A673 (cell line): ENCODE data around the gene PDCD11. TPM values are rescaled to one million over a fixed set of nuclear protein-coding genes. Genes with fewer than 3 reads are reported as not detected.

ENCODE experiments used
- BruUV-seq: library from RNA; stranded (reverse); fragments of 400-500 nt; replicated peaks from 2 replicates; lab custom pipeline; 2021; lab: Mats Ljungman, UMichigan
- CTCF ChIA-PET: fragments of 300-600 bp; sonication (Branson Sonifier 250); formaldehyde crosslinking; loops from one replicate; lab custom pipeline; 2022; ENCODE audit warnings: antibody characterized with exemption; lab: Charles Lee
- POLR2A ChIA-PET: fragments of 300-600 bp; sonication (Branson Sonifier 250); formaldehyde crosslinking; loops from one replicate; lab custom pipeline; 2022; ENCODE audit warnings: antibody characterized with exemption; ENCODE audit not compliant: low non-redundant PET; lab: Charles Lee
- DNase-seq: peaks from one replicate; pipeline ENCODE4 v3.0.0-alpha.2; 2015; ENCODE audit warnings: low spot score
- H3K27ac ChIP-seq: fragments of 200-600 bp; sonication (generic); 2 replicates; pipeline ENCODE4 v1.5.1; 2016; ENCODE audit warnings: mixed run types, low read depth, mild to moderate bottlenecking, mixed read lengths, antibody characterized with exemption, low read length; ENCODE audit not compliant: poor library complexity, severe bottlenecking
- H3K27me3 ChIP-seq: fragments of 200-600 bp; sonication (generic); replicated peaks from 2 replicates; pipeline ENCODE4 v1.6.1; 2017; ENCODE audit warnings: mixed run types, low read depth, mild to moderate bottlenecking, mixed read lengths, antibody characterized with exemption, low read length; ENCODE audit not compliant: insufficient read depth, poor library complexity
- H3K36me3 ChIP-seq: fragments of 200-600 bp; sonication (generic); 2 replicates; pipeline ENCODE4 v1.6.1; 2016; ENCODE audit warnings: mixed run types, mild to moderate bottlenecking, mixed read lengths, antibody characterized with exemption, low read length; ENCODE audit not compliant: insufficient read depth, poor library complexity, severe bottlenecking
- H3K4me1 ChIP-seq: fragments of 200-600 bp; sonication (generic); 2 replicates; pipeline ENCODE4 v1.6.1; 2017; ENCODE audit warnings: mixed run types, mild to moderate bottlenecking, mixed read lengths, antibody characterized with exemption, low read length; ENCODE audit not compliant: insufficient read depth, poor library complexity, severe bottlenecking
- H3K4me3 ChIP-seq: fragments of 200-600 bp; sonication (generic); 2 replicates; pipeline ENCODE4 v1.5.1; 2016; ENCODE audit warnings: low read depth, mixed run types, mild to moderate bottlenecking, mixed read lengths, low read length; ENCODE audit not compliant: poor library complexity, severe bottlenecking
- H3K9me3 ChIP-seq: fragments of 200-600 bp; sonication (generic); 2 replicates; pipeline ENCODE4 v1.6.1; 2016; ENCODE audit warnings: mixed run types, low read depth, mild to moderate bottlenecking, mixed read lengths, antibody characterized with exemption, low read length; ENCODE audit not compliant: poor library complexity, severe bottlenecking
- CTCF ChIP-seq: fragments of 300-800, 200-600 bp; sonication (generic); conservative IDR thresholded peaks from 2 replicates; pipeline ENCODE4 v1.5.1; 2017; ENCODE audit warnings: low read depth, mild to moderate bottlenecking, antibody characterized with exemption, low read length, moderate library complexity, mixed read lengths
- EZH2 ChIP-seq: fragments of 200-600 bp; sonication (generic); IDR thresholded peaks from 2 replicates; pipeline ENCODE4 v1.6.1; 2017; ENCODE audit warnings: borderline replicate concordance, low read depth, mild to moderate bottlenecking, mixed read lengths, antibody characterized with exemption, low read length; ENCODE audit not compliant: poor library complexity, severe bottlenecking
- intact Hi-C: fragments of 100-400 bp; cut with micrococcal nuclease; formaldehyde crosslinking; loops from one replicate; pipeline ENCODE4 v1.10.0; 2022; ENCODE audit not compliant: unreplicated experiment
- total RNA-seq: library from RNA; stranded (reverse); gene quantifications from 2 replicates; pipeline ENCODE4 v1.2.3, GENCODE V29; 2021

Gene PDCD11
- total RNA-seq, 1 experiment from 2014 or later: 78.1 TPM

- DNase-seq: no peak
- Histone ChIP-seq H3K27me3 (no peaks in the 10 kb centered on the region), H3K9me3 (no peaks in the 10 kb centered on the region), H3K36me3 (peaks cover 58% of the 10 kb centered on the region), H3K4me1 (peaks cover 21% of the 10 kb centered on the region), H3K27ac (peak overlapping the region; percentile 73), H3K4me3 (peak overlapping the region; percentile 80)
- peak; percentile 4; the same call in 1 of the 2 replicates for TF ChIP-seq CTCF
- TF ChIP-seq EZH2: no peak
- TSS peak; percentile 78 for BruUV-seq
- intact Hi-C loops: loop anchor here (2.0 kb wide), 1 partner anchor 46 kb away; the partner anchor contains the start of gene PCGF6
- ChIA-PET POLR2A (no interaction called here), CTCF (no interaction called here)
Measured at GRCh38 chr10:103396789-103397087, 312 bp downstream of the PDCD11 start.

- no TSS peak for BruUV-seq
- peak; percentile 12 for DNase-seq
- peaks cover 56% of the 10 kb centered on the region for H3K36me3 ChIP-seq
- H3K27ac ChIP-seq: peak overlapping the region; percentile 73
- H3K4me1 ChIP-seq: peaks cover 21% of the 10 kb centered on the region
- no peak for TF ChIP-seq CTCF
- ChIA-PET CTCF (no interaction called here), POLR2A (interaction anchor here (0.7 kb wide), 1 partner anchor 173 kb away, joined by 3 read pairs; no protein-coding TSS in a partner anchor)
- H3K9me3 ChIP-seq: no peaks in the 10 kb centered on the region
- intact Hi-C loops: loop anchor here (2.0 kb wide), 1 partner anchor 47 kb away; the partner anchor contains the start of gene PCGF6
- H3K27me3 ChIP-seq: no peaks in the 10 kb centered on the region
- H3K4me3 ChIP-seq: peak overlapping the region; percentile 80
Measured at GRCh38 chr10:103397191-103397825, 882 bp downstream of the PDCD11 start.

GRCh38 chr10:103413564-103413963 lies 17.1 kb downstream of the PDCD11 start:
- BruUV-seq: no TSS peak
- Histone ChIP-seq H3K36me3 (peaks cover 88% of the 10 kb centered on the region), H3K4me1 (no peaks in the 10 kb centered on the region), H3K27ac (no peak overlapping the region), H3K9me3 (no peaks in the 10 kb centered on the region), H3K27me3 (no peaks in the 10 kb centered on the region), H3K4me3 (no peak overlapping the region)
- intact Hi-C loops: no loop called here
- DNase-seq: no peak
- ChIA-PET POLR2A (no interaction called here), CTCF (no interaction called here)
- no peak for TF ChIP-seq EZH2
- TF ChIP-seq CTCF: no peak
